H1 (cell line): ENCODE results near the gene FHIT. TPM values are rescaled to one million over a fixed set of nuclear protein-coding genes. Genes with fewer than 3 reads are reported as not detected.

Source experiments
- CTCF ChIA-PET: fragments of 300-600 bp; sonication (Branson Sonifier 250); formaldehyde crosslinking; loops from one replicate; lab custom pipeline; 2021; ENCODE audit not compliant: partially characterized antibody; lab: Charles Lee
- POLR2A ChIA-PET: fragments of 300-600 bp; sonication (Branson Sonifier 250); formaldehyde crosslinking; loops from one replicate; lab custom pipeline; 2021; ENCODE audit warnings: inconsistent platforms; ENCODE audit not compliant: partially characterized antibody; lab: Charles Lee
- DNase-seq, 2 experiments: peaks; one replicate each; pipeline versions ENCODE4 v3.0.0 to v3.0.0-alpha.2; 2010 to 2022; ENCODE audit warnings: low spot score in 2 of 2, low read depth in 1 of 2, mixed read lengths in 1 of 2
- FAIRE-seq: peaks from 2 replicates; lab custom pipeline; 2011; peaks lifted over from hg19 to GRCh38; lab: Jason Lieb, UNC
- H2AFZ ChIP-seq: 2 replicates; pipeline ENCODE4 v1.8.1; 2012; ENCODE audit warnings: low read length, inconsistent platforms
- H2AK5ac ChIP-seq: 2 replicates; pipeline ENCODE4 v1.6.1; 2013; ENCODE audit warnings: low read depth, low read length
- H2BK120ac ChIP-seq: replicated peaks from 2 replicates; pipeline ENCODE3; 2013; ENCODE audit warnings: low read depth, low read length, inconsistent platforms
- H2BK12ac ChIP-seq: 2 replicates; pipeline ENCODE4 v1.6.1; 2013; ENCODE audit warnings: low read depth, low read length
- H2BK15ac ChIP-seq: 2 replicates; pipeline ENCODE4 v1.6.1; 2013; ENCODE audit warnings: low read length
- H2BK20ac ChIP-seq: 2 replicates; pipeline ENCODE4 v1.6.1; 2013; ENCODE audit warnings: low read length
- H2BK5ac ChIP-seq: 2 replicates; pipeline ENCODE4 v1.6.1; 2013; ENCODE audit warnings: low read depth, low read length
- H3K14ac ChIP-seq: 2 replicates; pipeline ENCODE4 v1.6.1; 2013; ENCODE audit warnings: inconsistent platforms; ENCODE audit not compliant: insufficient read length
- H3K18ac ChIP-seq: 2 replicates; pipeline ENCODE4 v1.6.1; 2013; ENCODE audit warnings: low read length; ENCODE audit errors: extremely low read depth
- H3K23ac ChIP-seq: 2 replicates; pipeline ENCODE4 v1.6.1; 2013; ENCODE audit warnings: inconsistent platforms; ENCODE audit not compliant: insufficient read length
- H3K23me2 ChIP-seq: 2 replicates; pipeline ENCODE4 v1.6.1; 2013; ENCODE audit warnings: low read depth, low read length
- H3K27ac ChIP-seq: 2 replicates; pipeline ENCODE4 v1.6.1; 2011; ENCODE audit warnings: low read depth, low read length, inconsistent platforms
- H3K27me3 ChIP-seq, 4 experiments: replicated peaks in 1 of 4; 1 replicate in 1 of 4; 2 replicates in 3 of 4; pipeline versions ENCODE4 v1.6.1 to v1.8.1; 2011 to 2013; ENCODE audit warnings: low read length in 3 of 4, mild to moderate bottlenecking in 3 of 4, inconsistent platforms in 2 of 4, mixed read lengths in 2 of 4, moderate library complexity in 1 of 4; ENCODE audit not compliant: control insufficient read depth in 3 of 4, insufficient read depth in 3 of 4; ENCODE audit errors: extremely low read depth in 1 of 4
- H3K36me3 ChIP-seq, 4 experiments: 2 replicates each; pipeline versions ENCODE4 v1.6.1 to v1.8.1; 2011 to 2013; ENCODE audit warnings: mild to moderate bottlenecking in 4 of 4, low read length in 3 of 4, moderate library complexity in 2 of 4, control low read depth in 1 of 4, inconsistent platforms in 1 of 4; ENCODE audit not compliant: insufficient read depth in 4 of 4, control insufficient read depth in 2 of 4
- H3K4ac ChIP-seq: replicated peaks from 2 replicates; pipeline ENCODE3; 2013; ENCODE audit warnings: low read length, low read depth, mixed read lengths, inconsistent platforms; ENCODE audit not compliant: insufficient read length
- H3K4me1 ChIP-seq, 4 experiments: replicated peaks in 1 of 4; 1 replicate in 1 of 4; 2 replicates in 3 of 4; pipeline versions ENCODE4 v1.6.1 to v1.8.1; 2011 to 2013; ENCODE audit warnings: low read length in 3 of 4, inconsistent platforms in 2 of 4, mixed read lengths in 1 of 4; ENCODE audit not compliant: insufficient read depth in 4 of 4, control insufficient read depth in 3 of 4
- H3K4me2 ChIP-seq, 2 experiments: 2 replicates each; pipeline versions ENCODE4 v1.6.1 to v1.8.1; 2011 to 2013; ENCODE audit warnings: low read depth in 2 of 2, low read length in 2 of 2, control low read depth in 1 of 2, inconsistent platforms in 1 of 2, mild to moderate bottlenecking in 1 of 2; ENCODE audit not compliant: insufficient read depth in 1 of 2
- H3K4me3 ChIP-seq, 4 experiments: fragments of 200-600, 300-600 bp in 1 of 4; sonication (generic), shearing (Covaris generic), sonication (Bioruptor Twin) in 1 of 4; 2 replicates each; pipeline versions ENCODE4 v1.5.1 to v1.8.1; 2011 to 2016; ENCODE audit warnings: low read length in 4 of 4, low read depth in 3 of 4, control low read depth in 2 of 4, inconsistent platforms in 2 of 4, mild to moderate bottlenecking in 2 of 4, mixed read lengths in 1 of 4, moderate library complexity in 1 of 4; ENCODE audit not compliant: insufficient read depth in 2 of 4; ENCODE audit errors: extremely low read depth in 1 of 4
- H3K56ac ChIP-seq: replicated peaks from 2 replicates; pipeline ENCODE3; 2013; ENCODE audit warnings: low read depth, mild to moderate bottlenecking, mixed read lengths, low read length, inconsistent platforms; ENCODE audit not compliant: insufficient read length
- H3K79me1 ChIP-seq: 2 replicates; pipeline ENCODE4 v1.6.1; 2013; ENCODE audit warnings: low read depth, low read length, control low read depth
- H3K79me2 ChIP-seq, 2 experiments: 2 replicates each; pipeline versions ENCODE4 v1.6.1 to v1.8.1; 2012 to 2013; ENCODE audit warnings: low read length in 2 of 2, mild to moderate bottlenecking in 2 of 2, inconsistent platforms in 1 of 2; ENCODE audit not compliant: insufficient read depth in 2 of 2, control insufficient read depth in 1 of 2
- H3K9ac ChIP-seq, 4 experiments: replicated peaks in 1 of 4; 1 replicate in 1 of 4; 2 replicates in 3 of 4; pipeline versions ENCODE4 v1.6.1 to v1.8.1; 2011 to 2013; ENCODE audit warnings: low read depth in 3 of 4, low read length in 3 of 4, control low read depth in 2 of 4, mild to moderate bottlenecking in 2 of 4, moderate library complexity in 2 of 4, inconsistent platforms in 1 of 4; ENCODE audit errors: extremely low read depth in 1 of 4
- H3K9me3 ChIP-seq, 2 experiments: 2 replicates each; pipeline versions ENCODE4 v1.6.1 to v1.8.1; 2012 to 2013; ENCODE audit warnings: mild to moderate bottlenecking in 2 of 2, moderate library complexity in 2 of 2, control low read depth in 1 of 2, inconsistent platforms in 1 of 2, low read depth in 1 of 2, low read length in 1 of 2, mixed read lengths in 1 of 2; ENCODE audit not compliant: insufficient read depth in 2 of 2
- H4K20me1 ChIP-seq, 2 experiments: replicated peaks in 1 of 2; 2 replicates each; pipeline versions ENCODE3 to v1.8.1; 2011 to 2013; ENCODE audit warnings: inconsistent platforms in 2 of 2, low read length in 2 of 2, mild to moderate bottlenecking in 1 of 2; ENCODE audit not compliant: insufficient read depth in 2 of 2, control insufficient read depth in 1 of 2
- H4K5ac ChIP-seq: 2 replicates; pipeline ENCODE4 v1.6.1; 2013; ENCODE audit warnings: low read length, low read depth, mixed read lengths, inconsistent platforms; ENCODE audit not compliant: insufficient read length
- H4K8ac ChIP-seq: 2 replicates; pipeline ENCODE4 v1.8.0; 2013; ENCODE audit warnings: mild to moderate bottlenecking, moderate library complexity, low read length, inconsistent platforms; ENCODE audit not compliant: insufficient read depth; ENCODE audit errors: extremely low read depth
- H4K91ac ChIP-seq: replicated peaks from 2 replicates; pipeline ENCODE3; 2013; ENCODE audit warnings: low read length, mixed read lengths, inconsistent platforms; ENCODE audit not compliant: insufficient read length
- BACH1 ChIP-seq: IDR thresholded peaks from 2 replicates; pipeline ENCODE4 v1.6.1; 2012; ENCODE audit warnings: low read length, improper control_type of control experiment
- CBX5 ChIP-seq: fragments of 300-800, 300-1000 bp; sonication (generic); IDR thresholded peaks from 2 replicates; pipeline ENCODE4 v1.7.1; 2016; ENCODE audit warnings: antibody characterized with exemption, low read length, low read depth
- CEBPB ChIP-seq: IDR thresholded peaks from 2 replicates; pipeline ENCODE4 v1.6.1; 2012; ENCODE audit warnings: low read depth, low read length
- CREB1 ChIP-seq: IDR thresholded peaks from 2 replicates; pipeline ENCODE4 v1.6.1; 2012; ENCODE audit warnings: inconsistent platforms
- HDAC2 ChIP-seq, 2 experiments: fragments of 300-600 bp in 1 of 2; sonication (generic) in 1 of 2; IDR thresholded peaks; 2 replicates each; pipeline ENCODE4 v1.6.1; 2011 to 2012; ENCODE audit warnings: low read depth in 2 of 2, low read length in 2 of 2, mild to moderate bottlenecking in 2 of 2, moderate library complexity in 2 of 2, borderline replicate concordance in 1 of 2, inconsistent platforms in 1 of 2
- JUND ChIP-seq: IDR thresholded peaks from 2 replicates; pipeline ENCODE4 v1.6.1; 2011; ENCODE audit warnings: mild to moderate bottlenecking, improper control_type of control experiment, low read length
- KDM4A ChIP-seq: IDR thresholded peaks from one replicate; pipeline ENCODE4 v1.7.1; 2012; ENCODE audit warnings: low read depth, mild to moderate bottlenecking, moderate library complexity, low read length, inconsistent platforms; ENCODE audit not compliant: severe bottlenecking
- NANOG ChIP-seq: IDR thresholded peaks from 2 replicates; pipeline ENCODE4 v1.6.1; 2011; ENCODE audit warnings: low read length, low read depth, mild to moderate bottlenecking, inconsistent platforms; ENCODE audit not compliant: insufficient read depth, poor library complexity, severe bottlenecking
- POLR2AphosphoS5 ChIP-seq: IDR thresholded peaks from 2 replicates; pipeline ENCODE4 v1.6.1; 2011; ENCODE audit warnings: low read depth, low read length
- RXRA ChIP-seq: IDR thresholded peaks from 2 replicates; pipeline ENCODE4 v1.6.1; 2011; ENCODE audit warnings: low read depth, mild to moderate bottlenecking, low read length, moderate library complexity; ENCODE audit not compliant: insufficient read depth
- SAP30 ChIP-seq: fragments of 300-600 bp; sonication (generic); IDR thresholded peaks from 2 replicates; pipeline ENCODE4 v1.7.1; 2012; ENCODE audit warnings: low read length, moderate library complexity, mild to moderate bottlenecking, inconsistent platforms; ENCODE audit not compliant: insufficient read depth, insufficient replicate concordance
- SIX5 ChIP-seq: IDR thresholded peaks from 2 replicates; pipeline ENCODE4 v1.6.1; 2011; ENCODE audit warnings: mild to moderate bottlenecking, low read depth, low read length
- SP1 ChIP-seq: IDR thresholded peaks from 2 replicates; pipeline ENCODE4 v1.6.1; 2011; ENCODE audit warnings: low read depth, low read length
- TCF12 ChIP-seq: IDR thresholded peaks from 2 replicates; pipeline ENCODE4 v1.6.1; 2011; ENCODE audit warnings: low read depth, mild to moderate bottlenecking, low read length
- WGBS, 2 experiments: shearing (Covaris generic) in 1 of 2; methylation state at CpG; one replicate each; pipeline versions ENCODE4 v1.1.6 to v1.1.7; 2013 to 2015; ENCODE audit warnings: low lambda C conversion rate in 2 of 2, mixed read lengths in 2 of 2, inconsistent platforms in 1 of 2, low coverage in 1 of 2, missing lambda C conversion rate in 1 of 2; ENCODE audit not compliant: insufficient replicate concordance in 2 of 2, insufficient coverage in 1 of 2, insufficient read length in 1 of 2; ENCODE audit errors: extremely low coverage in 1 of 2, missing lambda C conversion rate in 1 of 2; 5-methylcytosine and 5-hydroxymethylcytosine counted together
- polyA plus RNA-seq, 7 experiments: library from polyadenylated mRNA; depleted of rRNA in 3 of 7; stranded (reverse) in 5 of 7; unstranded in 2 of 7; fragments of >200 nt in 5 of 7; fragments of 200-250 nt in 2 of 7; gene quantifications; 1 replicate in 5 of 7; 2 replicates in 1 of 7; 4 replicates in 1 of 7; pipeline versions ENCODE4 v1.2.1 to v1.2.3, GENCODE V29; 2011 to 2013; ENCODE audit warnings: missing spikeins in 2 of 7, mixed read lengths in 2 of 7
- total RNA-seq: library from RNA; stranded (reverse); fragmentation: NEBNext Ultra II Directional; extraction: Animal tissue kit (Norgen Biotek cat#: 25700); gene quantifications from 2 replicates; pipeline ENCODE4 v1.2.1, GENCODE V29; 2021
- TF ChIP-seq, protein P1 (sequence below): IDR thresholded peaks from 2 replicates; pipeline ENCODE4 v1.6.1; 2012; ENCODE audit warnings: inconsistent platforms

FHIT gene
- total and polyA plus RNA-seq, 2 of the 8 experiments (the other 6 are each of a cell fraction or from before 2014, with no cell fraction given): 1.2 to 3.2 TPM

DNA sequence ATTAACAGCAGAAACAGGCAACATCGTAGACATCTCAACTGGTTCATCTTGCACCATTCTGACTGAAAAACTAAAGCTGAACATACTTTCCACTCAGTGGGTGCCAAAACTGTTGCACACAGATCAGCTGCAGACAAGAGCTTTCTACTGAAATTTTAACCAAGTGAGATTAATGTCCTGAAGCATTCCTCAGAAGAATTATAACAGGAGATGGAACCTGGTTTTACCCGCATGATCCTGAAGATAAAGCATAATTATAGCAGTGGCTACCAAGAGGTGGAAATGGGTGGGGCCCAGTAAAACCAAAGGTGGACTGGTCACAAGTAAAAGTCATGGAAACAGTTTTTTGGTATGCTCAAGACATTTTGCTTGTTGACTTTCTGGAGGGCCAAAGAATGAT lies 858.8 kb downstream of the FHIT start:
- ChIA-PET POLR2A (no interaction called here), CTCF (interaction anchor here (0.7 to 1.6 kb wide), 3 partner anchors 12 to 351 kb away, joined by 3 read pairs; no protein-coding TSS in a partner anchor)
- H2BK120ac ChIP-seq: no peak overlapping the region
- H3K27ac ChIP-seq: no peak overlapping the region
- WGBS, 2 experiments: 93% methylated on average over 2 of the region's 2 CpGs; no CpG with 5 or more reads in 1 of the 2 experiments
- no peak overlapping the region for H3K18ac ChIP-seq
- no peak overlapping the region for H3K4me3 ChIP-seq
- no peak overlapping the region for H3K4me2 ChIP-seq
- H3K4me1 ChIP-seq: no peaks in the 10 kb centered on the region
- FAIRE-seq: no peak
- no peak overlapping the region for H4K8ac ChIP-seq
- no peak overlapping the region for H2BK15ac ChIP-seq
- DNase-seq: no peak
- no peaks in the 10 kb centered on the region for H3K27me3 ChIP-seq
- no peaks in the 10 kb centered on the region for H3K79me2 ChIP-seq
- H3K14ac ChIP-seq: no peak overlapping the region
- no peak overlapping the region for H3K56ac ChIP-seq
- no peak overlapping the region for H2BK12ac ChIP-seq
- H3K4ac ChIP-seq: no peak overlapping the region
- H3K23ac ChIP-seq: no peak overlapping the region
- H2BK5ac ChIP-seq: no peak overlapping the region
- no peak overlapping the region for H4K5ac ChIP-seq
- no peaks in the 10 kb centered on the region for H3K79me1 ChIP-seq
- no peaks in the 10 kb centered on the region for H3K36me3 ChIP-seq
- H3K23me2 ChIP-seq: no peaks in the 10 kb centered on the region; the same call in 1 of the 2 replicates
- H2BK20ac ChIP-seq: no peak overlapping the region
- H3K9ac ChIP-seq: no peak overlapping the region
- H2AK5ac ChIP-seq: no peak overlapping the region
- no peaks in the 10 kb centered on the region for H4K20me1 ChIP-seq
- no peak overlapping the region for H4K91ac ChIP-seq
- no peak overlapping the region for H2AFZ ChIP-seq
- no peaks in the 10 kb centered on the region for H3K9me3 ChIP-seq
- no peak for TF ChIP-seq SIX5
- TF ChIP-seq, protein P1, sequence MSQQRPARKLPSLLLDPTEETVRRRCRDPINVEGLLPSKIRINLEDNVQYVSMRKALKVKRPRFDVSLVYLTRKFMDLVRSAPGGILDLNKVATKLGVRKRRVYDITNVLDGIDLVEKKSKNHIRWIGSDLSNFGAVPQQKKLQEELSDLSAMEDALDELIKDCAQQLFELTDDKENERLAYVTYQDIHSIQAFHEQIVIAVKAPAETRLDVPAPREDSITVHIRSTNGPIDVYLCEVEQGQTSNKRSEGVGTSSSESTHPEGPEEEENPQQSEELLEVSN: no peak
- TF ChIP-seq BACH1: no peak
- no peak for TF ChIP-seq NANOG
- no peak for TF ChIP-seq SAP30
- no peak for TF ChIP-seq JUND
- TF ChIP-seq RXRA: no peak
- no peak for TF ChIP-seq CEBPB
- no peak for TF ChIP-seq HDAC2 (IDR thresholded peaks at IDR 0.05; ENCODE audit: borderline replicate concordance in 1 of 2, low read depth in 2 of 2, low read length in 2 of 2)
- TF ChIP-seq POLR2AphosphoS5: no peak
- TF ChIP-seq CBX5: no peak
- no peak for TF ChIP-seq SP1
- TF ChIP-seq CREB1: no peak
- no peak for TF ChIP-seq TCF12
- no peak for TF ChIP-seq KDM4A
